ENCODE data around the gene TCEAL1.
"Not testable (repeated sequence)": the region's sequence is repeated elsewhere in the genome, so short reads cannot be mapped to it uniquely, and the experiment has no call there.

TCEAL1 gene

GRCh38 chrX:103628386-103629317 is at the start of gene TCEAL1:
Gene TCEAL1 (plus strand): TSS chrX:103628975. CDS start chrX:103629917, 942 bp downstream.
- no peak for DNase-seq (ENCODE audit: low read depth, low spot score)
- H3K27me3 ChIP-seq (ENCODE audit: control insufficient read depth, insufficient read depth, low read length), result no peaks in the 10 kb centered on the region
- no CpG with 5 or more reads among the region's 32 CpGs for WGBS (ENCODE audit: insufficient coverage, insufficient read length)
- H3K4me1 ChIP-seq (ENCODE audit: control insufficient read depth, insufficient read depth, low read length), result no peaks in the 10 kb centered on the region
- H3K27ac ChIP-seq (ENCODE audit: low read length), result no peak within 1 kb of the TSS
- H3K9me3 ChIP-seq (ENCODE audit: control insufficient read depth, insufficient read depth, low read length), result no peaks in the 10 kb centered on the region
- peak within 1 kb of the TSS; percentile 88; the same call in 1 of the 2 replicates for H3K4me3 ChIP-seq (ENCODE audit: low read length)
- no peaks in the 10 kb centered on the region for H3K36me3 ChIP-seq (ENCODE audit: control insufficient read depth, insufficient read depth, low read length)

GRCh38 chrX:103584596-103584995 is 44.2 kb upstream of the TCEAL1 start:
- no peaks in the 10 kb centered on the region for H3K4me1 ChIP-seq (ENCODE audit: control insufficient read depth, insufficient read depth, low read length)
- H3K27ac ChIP-seq (ENCODE audit: low read length), result no peak overlapping the region
- no peak overlapping the region for H3K4me3 ChIP-seq (ENCODE audit: low read length)
- DNase-seq (ENCODE audit: low read depth, low spot score), result no peak
- no peaks in the 10 kb centered on the region; the same call in 1 of the 2 replicates for H3K36me3 ChIP-seq (ENCODE audit: control insufficient read depth, insufficient read depth, low read length)
- H3K27me3 ChIP-seq (ENCODE audit: control insufficient read depth, insufficient read depth, low read length), result no peaks in the 10 kb centered on the region
- WGBS (ENCODE audit: insufficient coverage, insufficient read length), result no CpG with 5 or more reads among the region's 3 CpGs
- H3K9me3 ChIP-seq (ENCODE audit: control insufficient read depth, insufficient read depth, low read length), result no peaks in the 10 kb centered on the region

GRCh38 chrX:103585411-103586313 is 43.1 kb upstream of the TCEAL1 start, which contains the start of gene TCEAL4:
Gene TCEAL4 (plus strand): TSS chrX:103585515. CDS start chrX:103586676, 1,161 bp downstream.
- WGBS (ENCODE audit: insufficient coverage, insufficient read length), result no CpG with 5 or more reads among the region's 56 CpGs
- Histone ChIP-seq H3K36me3 (ENCODE audit: control insufficient read depth, insufficient read depth, low read length) (no peaks in the 10 kb centered on the region; the same call in 1 of the 2 replicates), H3K4me3 (ENCODE audit: low read length) (peak within 1 kb of the TSS; percentile 93), H3K27me3 (ENCODE audit: control insufficient read depth, insufficient read depth, low read length) (no peaks in the 10 kb centered on the region), H3K4me1 (ENCODE audit: control insufficient read depth, insufficient read depth, low read length) (no peaks in the 10 kb centered on the region), H3K27ac (ENCODE audit: low read length) (no peak within 1 kb of the TSS), H3K9me3 (ENCODE audit: control insufficient read depth, insufficient read depth, low read length) (no peaks in the 10 kb centered on the region)
- DNase-seq (ENCODE audit: low read depth, low spot score), result no peak

- Histone ChIP-seq H3K4me3 (ENCODE audit: low read length) (peak overlapping the region; percentile 93; the same call in 1 of the 2 replicates), H3K27ac (ENCODE audit: low read length) (no peak overlapping the region), H3K36me3 (ENCODE audit: control insufficient read depth, insufficient read depth, low read length) (no peaks in the 10 kb centered on the region; the same call in 1 of the 2 replicates), H3K9me3 (ENCODE audit: control insufficient read depth, insufficient read depth, low read length) (no peaks in the 10 kb centered on the region), H3K27me3 (ENCODE audit: control insufficient read depth, insufficient read depth, low read length) (no peaks in the 10 kb centered on the region), H3K4me1 (ENCODE audit: control insufficient read depth, insufficient read depth, low read length) (no peaks in the 10 kb centered on the region)
- no CpG with 5 or more reads among the region's 5 CpGs for WGBS (ENCODE audit: insufficient coverage, insufficient read length)
- no peak for DNase-seq (ENCODE audit: low read depth, low spot score)
Measured at GRCh38 chrX:103586314-103586646, 42.5 kb upstream of the TCEAL1 start.

- Histone ChIP-seq H3K4me3 (ENCODE audit: low read length) (no peak overlapping the region), H3K27me3 (ENCODE audit: control insufficient read depth, insufficient read depth, low read length) (no peaks in the 10 kb centered on the region), H3K27ac (ENCODE audit: low read length) (no peak overlapping the region), H3K9me3 (ENCODE audit: control insufficient read depth, insufficient read depth, low read length) (no peaks in the 10 kb centered on the region), H3K4me1 (ENCODE audit: control insufficient read depth, insufficient read depth, low read length) (no peaks in the 10 kb centered on the region), H3K36me3 (ENCODE audit: control insufficient read depth, insufficient read depth, low read length) (no peaks in the 10 kb centered on the region; the same call in 1 of the 2 replicates)
- no CpG with 5 or more reads among the region's 4 CpGs for WGBS (ENCODE audit: insufficient coverage, insufficient read length)
- no peak for DNase-seq (ENCODE audit: low read depth, low spot score)
Measured at GRCh38 chrX:103586659-103587058, 42.1 kb upstream of the TCEAL1 start.

GRCh38 chrX:103592295-103592694 is 36.5 kb upstream of the TCEAL1 start:
- WGBS (ENCODE audit: insufficient coverage, insufficient read length), result no CpG with 5 or more reads among the region's 1 CpG
- DNase-seq (ENCODE audit: low read depth, low spot score); H3K27ac ChIP-seq (ENCODE audit: low read length); H3K27me3 ChIP-seq (ENCODE audit: control insufficient read depth, insufficient read depth, low read length); H3K4me1 ChIP-seq (ENCODE audit: control insufficient read depth, insufficient read depth, low read length); H3K9me3 ChIP-seq (ENCODE audit: control insufficient read depth, insufficient read depth, low read length); H3K4me3 ChIP-seq (ENCODE audit: low read length); H3K36me3 ChIP-seq (ENCODE audit: control insufficient read depth, insufficient read depth, low read length): not testable (repeated sequence)

- not testable (repeated sequence) for H3K4me3 ChIP-seq (ENCODE audit: low read length); H3K36me3 ChIP-seq (ENCODE audit: control insufficient read depth, insufficient read depth, low read length); H3K27ac ChIP-seq (ENCODE audit: low read length); DNase-seq (ENCODE audit: low read depth, low spot score); H3K27me3 ChIP-seq (ENCODE audit: control insufficient read depth, insufficient read depth, low read length); H3K9me3 ChIP-seq (ENCODE audit: control insufficient read depth, insufficient read depth, low read length); H3K4me1 ChIP-seq (ENCODE audit: control insufficient read depth, insufficient read depth, low read length)
- WGBS (ENCODE audit: insufficient coverage, insufficient read length), result no CpG with 5 or more reads among the region's 6 CpGs
Measured at GRCh38 chrX:103595202-103595601, 33.6 kb upstream of the TCEAL1 start.

GRCh38 chrX:103607364-103608305 is 21.1 kb upstream of the TCEAL1 start, which contains the start of gene TCEAL3:
Gene TCEAL3 (plus strand): TSS chrX:103607963. CDS start chrX:103609065, 1,102 bp downstream.
- no peak for DNase-seq (ENCODE audit: low read depth, low spot score)
- WGBS (ENCODE audit: insufficient coverage, insufficient read length), result no CpG with 5 or more reads among the region's 59 CpGs

GRCh38 chrX:103608306-103608963 is 20.3 kb upstream of the TCEAL1 start:
- Histone ChIP-seq H3K27ac (ENCODE audit: low read length) (no peak overlapping the region), H3K9me3 (ENCODE audit: control insufficient read depth, insufficient read depth, low read length) (no peaks in the 10 kb centered on the region), H3K4me1 (ENCODE audit: control insufficient read depth, insufficient read depth, low read length) (no peaks in the 10 kb centered on the region), H3K27me3 (ENCODE audit: control insufficient read depth, insufficient read depth, low read length) (no peaks in the 10 kb centered on the region), H3K36me3 (ENCODE audit: control insufficient read depth, insufficient read depth, low read length) (no peaks in the 10 kb centered on the region), H3K4me3 (ENCODE audit: low read length) (peak overlapping the region; percentile 75; the same call in 1 of the 2 replicates)
- DNase-seq (ENCODE audit: low read depth, low spot score), result no peak
- no CpG with 5 or more reads among the region's 21 CpGs for WGBS (ENCODE audit: insufficient coverage, insufficient read length)

More at GRCh38 chrX:103607364-103608305, 21.1 kb upstream of the TCEAL1 start, which contains the start of gene TCEAL3:
- Histone ChIP-seq H3K36me3 (ENCODE audit: control insufficient read depth, insufficient read depth, low read length) (no peaks in the 10 kb centered on the region), H3K9me3 (ENCODE audit: control insufficient read depth, insufficient read depth, low read length) (no peaks in the 10 kb centered on the region), H3K4me3 (ENCODE audit: low read length) (peak within 1 kb of the TSS; percentile 75; the same call in 1 of the 2 replicates), H3K27me3 (ENCODE audit: control insufficient read depth, insufficient read depth, low read length) (no peaks in the 10 kb centered on the region), H3K27ac (ENCODE audit: low read length) (no peak within 1 kb of the TSS), H3K4me1 (ENCODE audit: control insufficient read depth, insufficient read depth, low read length) (no peaks in the 10 kb centered on the region)
